Muscle layer of duodenum (tissue), 2 donors: ENCODE results near the gene GRAP.
"Not testable (repeated sequence)": the region's sequence is repeated elsewhere in the genome, so short reads cannot be mapped to it uniquely, and the experiment has no call there.

Experiments used
- H3K27ac ChIP-seq: one replicate; pipeline ENCODE4 v1.7.0; 2013; ENCODE audit warnings: mild to moderate bottlenecking, low read length
- H3K27me3 ChIP-seq: one replicate; pipeline ENCODE4 v1.7.0; 2013; ENCODE audit warnings: low read depth, mild to moderate bottlenecking, control low read depth, low read length
- H3K36me3 ChIP-seq, 2 donors: one replicate each; pipeline ENCODE4 v1.7.0; 2013; ENCODE audit warnings: low read length in 2 of 2, control low read depth in 1 of 2, mild to moderate bottlenecking in 1 of 2; ENCODE audit not compliant: insufficient read depth in 2 of 2, control insufficient read depth in 1 of 2
- H3K4me1 ChIP-seq, 2 donors: one replicate each; pipeline ENCODE4 v1.7.0; 2013; ENCODE audit warnings: low read length in 2 of 2, mild to moderate bottlenecking in 2 of 2, control low read depth in 1 of 2, moderate library complexity in 1 of 2; ENCODE audit not compliant: insufficient read depth in 2 of 2, control insufficient read depth in 1 of 2
- H3K4me3 ChIP-seq, 2 donors: one replicate each; pipeline ENCODE4 v1.7.0; 2013; ENCODE audit warnings: low read length in 2 of 2, low read depth in 1 of 2, mild to moderate bottlenecking in 1 of 2
- H3K9me3 ChIP-seq, 2 donors: one replicate each; pipeline ENCODE4 v1.7.0; 2013; ENCODE audit warnings: low read length in 2 of 2, control low read depth in 1 of 2, mild to moderate bottlenecking in 1 of 2; ENCODE audit not compliant: control insufficient read depth in 1 of 2
- donor health status: healthy.

Gene GRAP

DNA sequence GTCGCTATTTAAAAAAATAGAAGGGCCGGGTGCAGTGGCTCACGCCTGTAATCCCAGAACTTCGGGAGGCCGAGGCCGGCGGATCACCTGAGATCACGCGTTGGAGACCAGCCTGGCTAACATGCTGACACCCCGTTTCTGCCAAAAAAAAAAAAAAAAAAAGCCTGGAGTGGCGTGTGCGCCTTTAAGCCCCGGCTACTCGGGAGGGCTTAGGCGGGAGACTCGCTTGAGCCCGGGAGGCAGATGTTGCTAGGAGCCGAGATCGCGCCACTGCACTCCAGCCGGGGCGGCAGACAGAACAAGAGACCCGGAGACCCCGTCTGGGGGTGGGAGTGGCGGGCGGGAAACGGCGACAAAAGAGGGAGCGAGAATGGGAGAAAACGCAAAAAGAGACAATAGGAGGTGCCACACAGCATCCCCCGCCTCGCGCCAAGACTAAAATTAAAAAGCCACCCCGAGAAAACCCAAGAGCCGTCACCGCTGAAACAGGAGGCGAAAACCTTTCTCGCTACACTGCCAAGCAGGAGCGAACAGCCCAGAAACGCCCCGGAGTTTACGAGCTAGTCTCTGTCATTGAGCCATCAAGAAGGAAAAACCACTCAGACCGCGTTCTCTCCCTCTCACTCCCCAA, 16.7 kb upstream of the GRAP start:
- H3K9me3 ChIP-seq, H3K4me3 ChIP-seq, H3K4me1 ChIP-seq, H3K36me3 ChIP-seq, H3K27ac ChIP-seq, H3K27me3 ChIP-seq: not testable (repeated sequence)

DNA sequence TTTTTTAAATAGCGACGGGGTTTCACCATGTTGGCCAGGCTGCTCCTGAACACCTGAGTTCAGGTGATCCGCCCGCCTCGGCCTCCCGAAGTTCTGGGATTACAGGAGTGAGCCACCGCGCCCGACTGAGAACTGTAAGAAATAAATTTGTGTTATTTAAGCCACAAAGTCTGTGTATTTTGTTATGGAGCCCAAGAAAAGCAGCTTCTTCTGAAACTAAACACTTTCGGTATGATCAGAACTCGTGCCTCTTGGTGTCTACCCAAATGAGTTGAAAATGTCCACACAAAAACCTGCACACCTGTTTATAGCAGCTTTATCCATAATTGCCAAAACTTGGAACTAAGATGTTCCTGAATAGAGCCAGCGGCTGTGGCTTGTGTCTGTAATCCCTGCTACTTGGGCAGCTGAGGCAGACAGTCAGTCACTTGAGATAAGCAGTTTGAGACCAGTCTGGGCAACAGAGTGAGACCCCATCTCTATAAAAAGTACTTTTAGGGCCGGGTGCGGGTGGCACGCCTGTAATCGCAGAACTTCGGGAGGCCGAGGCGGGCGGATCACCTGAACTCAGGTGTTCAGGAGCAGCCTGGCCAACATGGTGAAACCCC, 16.1 kb upstream of the GRAP start:
- not testable (repeated sequence) for H3K27me3 ChIP-seq, H3K4me1 ChIP-seq, H3K36me3 ChIP-seq, H3K27ac ChIP-seq, H3K4me3 ChIP-seq, H3K9me3 ChIP-seq

DNA sequence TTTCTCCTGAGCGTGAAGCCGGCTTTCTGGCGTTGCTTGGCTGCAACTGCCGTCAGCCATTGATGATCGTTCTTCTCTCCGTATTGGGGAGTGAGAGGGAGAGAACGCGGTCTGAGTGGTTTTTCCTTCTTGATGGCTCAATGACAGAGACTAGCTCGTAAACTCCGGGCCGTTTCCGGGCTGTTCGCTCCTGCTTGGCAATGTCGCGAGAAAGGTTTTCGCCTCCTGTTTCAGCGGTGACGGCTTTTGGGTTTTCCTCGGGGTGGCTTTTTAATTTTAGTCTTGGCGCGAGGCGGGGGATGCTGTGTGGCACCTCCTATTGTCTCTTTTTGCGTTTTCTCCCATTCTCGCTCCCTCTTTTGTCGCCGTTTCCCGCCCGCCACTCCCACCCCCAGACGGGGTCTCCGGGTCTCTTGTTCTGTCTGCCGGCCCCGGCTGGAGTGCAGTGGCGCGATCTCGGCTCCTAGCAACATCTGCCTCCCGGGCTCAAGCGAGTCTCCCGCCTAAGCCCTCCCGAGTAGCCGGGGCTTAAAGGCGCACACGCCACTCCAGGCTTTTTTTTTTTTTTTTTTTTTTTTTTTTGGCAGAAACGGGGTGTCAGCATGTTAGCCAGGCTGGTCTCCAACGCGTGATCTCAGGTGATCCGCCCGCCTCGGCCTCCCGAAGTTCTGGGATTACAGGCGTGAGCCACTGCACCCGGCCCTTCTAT, 15.4 kb upstream of the GRAP start:
- not testable (repeated sequence) for H3K27me3 ChIP-seq, H3K27ac ChIP-seq, H3K9me3 ChIP-seq, H3K36me3 ChIP-seq, H3K4me3 ChIP-seq, H3K4me1 ChIP-seq

DNA sequence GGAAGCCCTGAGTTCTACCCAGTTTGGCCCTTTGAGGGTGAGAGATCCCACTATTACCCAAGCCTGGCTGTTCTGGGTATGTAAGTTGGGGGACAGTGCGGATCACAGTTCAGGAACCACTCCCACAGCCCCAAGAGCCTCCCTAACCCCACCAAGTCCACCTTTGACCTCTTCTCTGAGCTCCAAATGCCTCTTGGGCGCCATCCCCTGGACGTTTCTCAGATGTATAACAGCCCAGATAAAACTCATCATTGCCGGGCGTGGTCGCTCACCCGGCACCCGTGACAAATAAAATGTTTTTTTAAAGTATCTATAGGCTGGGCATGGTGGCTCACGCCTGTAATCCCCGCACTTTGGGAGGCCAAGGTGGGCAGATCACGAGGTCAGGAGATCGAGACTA, 8.7 kb upstream of the GRAP start:
- not testable (repeated sequence) for H3K27ac ChIP-seq, H3K4me3 ChIP-seq, H3K4me1 ChIP-seq, H3K27me3 ChIP-seq, H3K36me3 ChIP-seq, H3K9me3 ChIP-seq

DNA sequence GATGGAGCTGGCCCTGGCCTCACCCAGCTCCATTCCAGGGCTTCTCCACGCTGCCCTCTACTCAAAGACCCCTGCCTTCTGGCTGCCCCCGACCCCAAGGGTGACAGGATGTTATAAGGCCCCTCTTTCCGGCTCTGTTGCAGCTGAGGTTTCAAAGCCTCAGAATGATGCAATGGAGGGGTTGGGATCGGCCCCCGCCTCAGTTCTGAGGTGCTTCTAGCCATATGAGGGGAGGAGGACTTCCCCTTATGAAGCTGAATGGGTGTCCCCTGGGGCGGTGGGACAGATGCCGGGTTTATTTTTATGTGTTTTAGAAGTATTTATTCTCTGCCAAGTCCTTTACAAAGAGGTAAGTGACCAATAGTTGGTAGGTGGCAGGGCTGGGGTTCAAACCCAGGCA, 2.1 kb upstream of the GRAP start:
- H3K4me3 ChIP-seq, H3K9me3 ChIP-seq, H3K27ac ChIP-seq, H3K36me3 ChIP-seq, H3K27me3 ChIP-seq, H3K4me1 ChIP-seq: not testable (repeated sequence)

DNA sequence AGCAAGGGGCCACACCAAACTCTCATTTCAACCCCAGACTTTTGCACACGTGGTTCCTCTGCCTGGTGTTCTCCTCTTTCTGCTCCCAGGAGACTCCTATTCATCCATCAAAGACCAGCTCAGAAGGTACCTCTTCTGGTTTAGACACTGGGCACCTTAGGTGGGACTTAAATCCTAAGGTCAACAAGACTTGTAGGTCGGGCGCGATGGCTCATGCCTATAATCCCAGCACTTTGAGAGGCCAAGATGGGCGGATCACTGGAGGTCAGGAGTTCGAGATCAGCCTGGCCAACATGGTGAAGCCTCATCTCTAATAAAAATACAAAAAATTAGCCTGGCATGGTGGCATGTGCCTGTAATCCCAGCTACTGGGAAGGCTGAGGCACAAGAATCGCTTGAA, 753 bp upstream of the GRAP start:
- not testable (repeated sequence) for H3K27ac ChIP-seq, H3K4me1 ChIP-seq, H3K36me3 ChIP-seq, H3K4me3 ChIP-seq, H3K9me3 ChIP-seq, H3K27me3 ChIP-seq

DNA sequence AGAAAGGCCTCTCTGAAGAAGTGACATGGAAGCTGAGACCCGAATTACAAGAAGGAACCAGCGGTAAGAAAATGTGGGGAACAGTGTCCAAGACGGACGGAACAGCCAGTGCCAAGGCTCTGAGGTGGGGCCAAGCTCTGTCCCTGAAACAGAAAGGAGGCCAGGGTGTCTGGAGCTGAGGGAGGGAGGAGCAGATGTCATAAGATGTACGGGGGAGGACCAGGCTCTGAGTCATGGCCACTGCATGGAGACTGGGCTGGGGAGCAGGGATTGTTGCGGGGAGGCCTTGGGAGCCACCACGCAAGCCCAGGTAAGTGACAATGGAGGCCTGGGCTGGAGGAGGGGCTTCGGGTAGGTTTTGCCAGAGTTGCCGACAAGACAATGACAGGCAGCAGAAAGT, 2.1 kb downstream of the GRAP start:
- not testable (repeated sequence) for H3K4me3 ChIP-seq, H3K27me3 ChIP-seq, H3K27ac ChIP-seq, H3K4me1 ChIP-seq, H3K9me3 ChIP-seq, H3K36me3 ChIP-seq

DNA sequence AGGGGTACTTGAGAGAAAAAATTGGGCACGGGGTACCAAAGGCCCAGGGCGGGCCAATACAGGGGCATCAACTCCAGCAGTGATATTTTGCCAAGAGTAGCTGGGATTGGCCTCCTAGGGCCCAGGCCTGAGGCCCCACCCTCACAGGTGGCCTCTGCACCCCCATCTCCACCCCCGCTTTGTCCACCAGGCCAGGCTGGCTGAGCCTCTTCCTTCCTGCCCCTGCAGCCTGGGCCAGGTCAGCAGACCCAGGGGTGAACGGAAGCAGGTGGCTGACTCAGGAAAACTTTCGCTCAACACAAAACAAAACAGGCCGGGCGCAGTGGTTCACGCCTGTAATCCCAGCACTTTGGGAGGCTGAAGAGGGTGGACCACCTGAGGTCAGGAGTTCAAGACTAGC, 3.7 kb downstream of the GRAP start:
- not testable (repeated sequence) for H3K27me3 ChIP-seq, H3K4me1 ChIP-seq, H3K36me3 ChIP-seq, H3K27ac ChIP-seq, H3K9me3 ChIP-seq, H3K4me3 ChIP-seq

DNA sequence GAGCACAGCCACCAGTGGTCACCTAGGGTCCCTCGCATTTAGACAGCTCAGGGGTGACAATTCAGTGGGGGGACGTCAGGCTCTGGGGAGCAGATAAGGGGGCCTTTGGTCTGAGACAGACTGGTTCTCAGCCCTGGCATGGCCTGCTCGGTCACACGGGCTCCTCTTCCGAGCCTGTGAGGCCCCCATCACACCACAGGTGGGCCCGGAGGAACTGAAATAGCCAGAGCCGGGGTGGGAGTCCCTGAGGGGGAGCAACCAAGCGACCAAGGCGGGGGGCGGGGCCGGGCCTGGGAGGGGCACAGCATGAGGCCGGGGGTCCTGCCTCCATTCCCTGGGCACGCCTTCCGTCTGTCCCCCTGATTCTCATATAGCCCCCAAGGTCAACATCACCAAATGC, 4.4 kb downstream of the GRAP start:
- not testable (repeated sequence) for H3K36me3 ChIP-seq, H3K4me1 ChIP-seq, H3K27me3 ChIP-seq, H3K4me3 ChIP-seq, H3K9me3 ChIP-seq, H3K27ac ChIP-seq

DNA sequence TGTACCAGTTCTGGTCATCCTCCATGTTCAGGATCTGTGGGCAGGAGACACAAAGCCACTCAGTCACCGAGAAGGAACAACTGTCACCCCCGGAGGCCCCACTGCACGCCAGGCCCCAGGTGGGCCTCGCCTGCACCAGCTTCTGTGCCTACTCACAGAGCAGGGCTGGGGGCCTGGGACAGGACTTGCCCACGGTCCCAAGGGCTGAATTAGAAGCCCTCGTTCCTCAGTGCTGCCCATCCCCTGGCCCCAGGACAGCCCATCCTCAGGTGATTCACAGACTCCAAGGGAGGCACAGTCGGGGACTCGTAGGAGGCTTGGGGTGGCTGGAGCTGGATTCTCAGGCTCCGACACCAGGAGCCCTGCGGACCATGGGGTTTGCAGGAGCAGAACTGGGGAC, 4.9 kb downstream of the GRAP start:
- H3K27ac ChIP-seq, H3K4me3 ChIP-seq, H3K4me1 ChIP-seq, H3K27me3 ChIP-seq, H3K36me3 ChIP-seq, H3K9me3 ChIP-seq: not testable (repeated sequence)

DNA sequence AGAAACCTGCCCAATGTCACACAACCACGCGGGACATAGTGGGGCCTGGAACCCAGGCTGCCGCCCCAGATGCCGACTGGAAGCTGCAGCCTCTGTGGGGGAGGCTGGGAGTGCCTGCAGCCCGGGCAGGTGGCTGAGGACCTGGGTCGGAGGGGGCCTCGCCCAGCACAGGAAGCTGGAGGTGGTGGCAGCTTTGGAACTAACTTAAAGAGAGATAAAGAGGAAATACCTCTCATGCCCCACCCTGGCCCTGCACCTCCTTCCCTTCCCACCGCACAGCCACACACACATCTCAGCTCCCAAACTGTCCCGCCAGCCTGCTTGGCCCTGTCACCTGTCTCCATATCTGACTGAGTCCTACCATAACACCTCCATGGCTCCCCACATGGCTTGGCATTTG, 6.4 kb downstream of the GRAP start:
- H3K9me3 ChIP-seq, result not testable (repeated sequence)

DNA sequence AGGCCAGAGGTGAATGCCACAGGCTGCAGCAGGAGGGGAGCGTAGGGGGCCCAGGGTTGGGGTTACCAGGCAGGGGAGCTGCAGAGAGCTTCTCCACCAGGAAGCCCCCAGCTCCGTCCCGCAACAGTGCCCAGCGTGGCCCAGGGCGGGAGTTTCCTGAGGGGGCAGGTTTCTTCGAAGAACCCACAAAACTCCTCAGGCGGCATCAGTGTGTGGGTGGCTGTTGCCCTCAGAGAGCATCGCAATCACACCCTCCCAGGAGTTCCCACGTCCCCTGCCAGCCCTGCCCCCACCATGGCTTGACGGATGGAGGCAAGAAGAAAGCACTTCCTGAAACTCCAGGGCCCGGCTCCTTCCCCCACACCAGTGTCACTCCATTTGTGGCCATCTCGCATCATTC, 8.0 kb downstream of the GRAP start:
- H3K27ac ChIP-seq, H3K36me3 ChIP-seq, H3K27me3 ChIP-seq, H3K4me3 ChIP-seq, H3K4me1 ChIP-seq, H3K9me3 ChIP-seq: not testable (repeated sequence)

More for the DNA sequence above, 6.4 kb downstream of the GRAP start:
- H3K4me3 ChIP-seq, H3K27me3 ChIP-seq, H3K4me1 ChIP-seq, H3K36me3 ChIP-seq, H3K27ac ChIP-seq: not testable (repeated sequence)
